Esophagus muscularis mucosa (tissue), 4 donors: ENCODE results near the gene ZMYM4. TPM values are rescaled to one million over a fixed set of nuclear protein-coding genes. Genes with fewer than 3 reads are reported as not detected.

Source experiments
- DNase-seq: peaks from one replicate; pipeline ENCODE4 v3.0.0-alpha.2; 2017; ENCODE audit errors: extremely low spot score
- H3K27ac ChIP-seq, 4 donors: fragments of 200-600 bp; sonication (generic); replicated peaks in 1 of 4; 1 replicate in 3 of 4; 2 replicates in 1 of 4; pipeline ENCODE4 v1.5.1; 2016 to 2019; ENCODE audit warnings: mild to moderate bottlenecking in 1 of 4
- H3K27me3 ChIP-seq, 4 donors: fragments of 200-600 bp; sonication (generic); one replicate each; pipeline versions ENCODE4 v1.5.1 to v1.6.0; 2016 to 2019
- H3K36me3 ChIP-seq, 4 donors: fragments of 200-600 bp; sonication (generic); one replicate each; pipeline ENCODE4 v1.5.1; 2016 to 2019
- H3K4me1 ChIP-seq, 4 donors: fragments of 200-600 bp; sonication (generic); one replicate each; pipeline ENCODE4 v1.5.1; 2016 to 2019
- H3K4me3 ChIP-seq, 4 donors: fragments of 200-600 bp; sonication (generic); 1 replicate in 2 of 4; 2 replicates in 2 of 4; pipeline ENCODE4 v1.5.1; 2016 to 2019; ENCODE audit warnings: mild to moderate bottlenecking in 4 of 4, moderate library complexity in 1 of 4
- H3K9me3 ChIP-seq, 4 donors: fragments of 200-600 bp; sonication (generic); 1 replicate in 3 of 4; 2 replicates in 1 of 4; pipeline ENCODE4 v1.5.1; 2016 to 2019
- EP300 ChIP-seq: sonication (generic); formaldehyde crosslinking; IDR thresholded peaks from one replicate; pipeline ENCODE4 v1.6.1; 2017; ENCODE audit warnings: antibody characterized with exemption
- POLR2A ChIP-seq: fragments of 450-650 bp; IDR thresholded peaks from one replicate; pipeline ENCODE4 v1.6.1; 2017; ENCODE audit warnings: antibody characterized with exemption, moderate library complexity, mild to moderate bottlenecking, low read depth
- POLR2AphosphoS5 ChIP-seq, 2 donors: sonication (generic); formaldehyde crosslinking; IDR thresholded peaks; one replicate each; pipeline ENCODE4 v1.6.1; 2017; ENCODE audit warnings: antibody characterized with exemption in 2 of 2
- WGBS: methylation state at CpG from one replicate; pipeline ENCODE4 v1.1.5; 2018; 5-methylcytosine and 5-hydroxymethylcytosine counted together
- intact Hi-C: fragments of 100-400 bp; cut with DNase I; formaldehyde crosslinking; loops from one replicate; pipeline ENCODE4 v1.15.1; 2023
- total RNA-seq, 4 donors: library from RNA; depleted of rRNA; stranded (reverse); fragments of >200 nt; gene quantifications; one replicate each; pipeline versions ENCODE4 v1.1.0 to v1.2.1, GENCODE V29; 2016
- TF ChIP-seq, protein P1 (sequence below), 3 experiments: fragments of 200-600 bp in 2 of 3; fragments of 450-650 bp in 1 of 3; sonication (generic) in 2 of 3; IDR thresholded peaks; one replicate each; pipeline ENCODE4 v1.5.1; 2017 to 2019; ENCODE audit warnings: antibody characterized with exemption in 3 of 3, mild to moderate bottlenecking in 2 of 3, moderate library complexity in 1 of 3

ZMYM4 gene
- total RNA-seq, 4 donors from 2014 or later: 24.6 to 32.0 (median 27.3) TPM

- DNase-seq: peak; percentile 94
- 0% methylated on average over 3 of the region's 3 CpGs for WGBS
- Histone ChIP-seq H3K27me3 (no peaks in the 10 kb centered on the region), H3K36me3 (peaks cover 29 to 78% (median 58%) of the 10 kb centered on the region in 4 donors), H3K9me3 (no peaks in the 10 kb centered on the region), H3K27ac (peak overlapping the region in 3 of 4 donors; percentile 35 to 56 (median 38)), H3K4me3 (no peak overlapping the region), H3K4me1 (peaks cover 27 to 43% (median 35%) of the 10 kb centered on the region in 4 donors)
- intact Hi-C loops: loop anchor here (2.0 kb wide), 2 partner anchors 114 to 276 kb away; no protein-coding TSS in a partner anchor
- TF ChIP-seq, protein P1, sequence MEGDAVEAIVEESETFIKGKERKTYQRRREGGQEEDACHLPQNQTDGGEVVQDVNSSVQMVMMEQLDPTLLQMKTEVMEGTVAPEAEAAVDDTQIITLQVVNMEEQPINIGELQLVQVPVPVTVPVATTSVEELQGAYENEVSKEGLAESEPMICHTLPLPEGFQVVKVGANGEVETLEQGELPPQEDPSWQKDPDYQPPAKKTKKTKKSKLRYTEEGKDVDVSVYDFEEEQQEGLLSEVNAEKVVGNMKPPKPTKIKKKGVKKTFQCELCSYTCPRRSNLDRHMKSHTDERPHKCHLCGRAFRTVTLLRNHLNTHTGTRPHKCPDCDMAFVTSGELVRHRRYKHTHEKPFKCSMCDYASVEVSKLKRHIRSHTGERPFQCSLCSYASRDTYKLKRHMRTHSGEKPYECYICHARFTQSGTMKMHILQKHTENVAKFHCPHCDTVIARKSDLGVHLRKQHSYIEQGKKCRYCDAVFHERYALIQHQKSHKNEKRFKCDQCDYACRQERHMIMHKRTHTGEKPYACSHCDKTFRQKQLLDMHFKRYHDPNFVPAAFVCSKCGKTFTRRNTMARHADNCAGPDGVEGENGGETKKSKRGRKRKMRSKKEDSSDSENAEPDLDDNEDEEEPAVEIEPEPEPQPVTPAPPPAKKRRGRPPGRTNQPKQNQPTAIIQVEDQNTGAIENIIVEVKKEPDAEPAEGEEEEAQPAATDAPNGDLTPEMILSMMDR (IDR thresholded peaks at IDR 0.05): peak; percentile 75 to 91 (median 91)
- TF ChIP-seq EP300 (no peak), POLR2AphosphoS5 (IDR thresholded peaks at IDR 0.05) (no peak)
These were observed 182.6 kb downstream of the ZMYM4 start for GRCh38 chr1:35451125-35451528.

DNA sequence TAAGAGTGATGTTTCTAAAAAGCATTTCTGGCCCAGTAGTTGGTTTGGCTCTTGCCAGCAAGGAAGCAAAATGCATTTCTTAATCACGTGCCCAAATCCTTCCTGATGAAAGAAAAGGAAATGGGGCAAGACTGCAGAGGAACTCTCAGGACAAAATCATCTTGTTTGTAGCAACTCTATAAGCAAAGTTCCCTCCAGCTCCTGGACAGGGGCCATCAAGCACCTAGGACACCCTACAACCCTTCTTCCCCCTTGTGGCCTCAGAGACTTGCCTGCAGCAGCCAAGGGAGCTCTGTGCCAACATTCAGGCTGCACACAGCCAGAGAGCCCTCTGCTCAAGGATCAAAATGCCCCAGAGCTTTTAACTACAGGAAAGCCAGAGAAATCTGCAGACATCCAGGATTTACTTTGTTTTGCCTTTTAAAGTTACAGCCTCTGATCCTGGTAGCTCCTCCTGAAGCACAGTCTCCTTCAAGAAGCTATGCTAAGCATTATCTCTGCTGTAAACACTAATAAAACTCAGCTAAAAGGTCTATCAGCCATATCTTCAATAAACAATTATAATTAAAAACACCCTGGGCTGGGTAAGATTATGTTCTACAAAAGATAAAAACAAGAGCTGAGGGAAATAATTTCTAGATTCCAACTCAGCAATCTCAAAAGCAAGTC is 183.7 kb downstream of the ZMYM4 start:
- 0% methylated on average over 1 of the region's 1 CpG for WGBS
- intact Hi-C loops: no loop called here
- H3K4me1 ChIP-seq: peaks cover 27 to 43% (median 35%) of the 10 kb centered on the region in 4 donors
- no peaks in the 10 kb centered on the region for H3K27me3 ChIP-seq
- H3K27ac ChIP-seq: peak overlapping the region; percentile 38 to 60 (median 48)
- TF ChIP-seq, protein P1 (IDR thresholded peaks at IDR 0.05): peak in 1 of 3 experiments; percentile 11
- TF ChIP-seq POLR2A (no peak), POLR2AphosphoS5 (IDR thresholded peaks at IDR 0.05) (peak; percentile 19 to 29)
- H3K4me3 ChIP-seq: no peak overlapping the region
- no peaks in the 10 kb centered on the region for H3K9me3 ChIP-seq
- H3K36me3 ChIP-seq: peaks cover 23 to 76% (median 54%) of the 10 kb centered on the region in 4 donors
- DNase-seq: no peak

DNA sequence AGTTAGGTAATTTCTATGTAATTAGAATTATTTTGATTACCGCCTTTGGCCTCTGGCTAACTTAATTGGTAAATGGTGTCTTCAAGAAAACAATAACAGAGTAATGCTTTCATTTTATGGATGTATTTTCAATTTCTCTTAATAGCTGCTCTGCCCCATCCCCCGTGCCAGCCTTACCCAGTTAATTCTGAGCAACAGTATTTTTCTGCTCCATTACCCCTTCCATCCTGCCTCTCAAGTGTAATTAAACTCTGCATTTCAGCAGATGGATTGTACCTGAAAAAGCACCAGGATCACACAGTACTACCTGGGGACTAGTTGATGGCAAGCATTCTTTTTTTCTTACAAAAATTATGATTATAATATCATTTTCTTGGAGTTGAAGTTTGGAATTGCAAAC is 184.5 kb downstream of the ZMYM4 start:
- no peak for DNase-seq
- H3K27ac ChIP-seq: peak overlapping the region in 1 of 4 donors; percentile 41
- no peak overlapping the region for H3K4me3 ChIP-seq
- peaks cover 23 to 71% (median 48%) of the 10 kb centered on the region in 4 donors for H3K36me3 ChIP-seq
- peaks cover 27 to 43% (median 35%) of the 10 kb centered on the region in 4 donors for H3K4me1 ChIP-seq
- no peaks in the 10 kb centered on the region for H3K27me3 ChIP-seq
- intact Hi-C loops: no loop called here
- H3K9me3 ChIP-seq: no peaks in the 10 kb centered on the region
- no peak for TF ChIP-seq POLR2A
- 93% methylated on average over 2 of the region's 2 CpGs for WGBS

DNA sequence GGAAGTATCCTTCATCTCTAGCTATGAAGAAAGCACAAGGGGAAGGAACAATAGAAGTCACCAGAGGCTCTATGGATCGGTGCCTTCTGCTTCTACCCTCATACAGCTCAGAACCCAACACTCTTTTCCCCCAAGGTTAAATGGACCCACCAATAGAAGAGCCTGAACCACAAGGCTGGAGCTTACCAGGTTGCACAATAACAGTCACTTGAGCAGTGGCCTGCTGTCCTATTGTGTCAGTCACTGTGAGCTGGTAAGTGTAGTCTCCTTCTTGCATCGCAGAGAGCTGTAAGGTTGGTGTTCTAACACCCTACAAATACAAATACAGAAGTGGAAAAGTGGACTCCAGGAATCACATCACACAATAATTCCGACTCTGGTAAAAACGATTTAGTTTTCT is 185.7 kb downstream of the ZMYM4 start:
- Histone ChIP-seq H3K27ac (peak overlapping the region in 1 of 4 donors; percentile 32), H3K4me1 (peaks cover 27 to 43% (median 35%) of the 10 kb centered on the region in 4 donors), H3K4me3 (no peak overlapping the region), H3K27me3 (no peaks in the 10 kb centered on the region), H3K36me3 (peaks cover 18 to 71% (median 40%) of the 10 kb centered on the region in 4 donors), H3K9me3 (no peaks in the 10 kb centered on the region)
- intact Hi-C loops: no loop called here
- TF ChIP-seq POLR2A (no peak), POLR2AphosphoS5 (IDR thresholded peaks at IDR 0.05) (no peak), EP300 (no peak)
- TF ChIP-seq, protein P1 (IDR thresholded peaks at IDR 0.05): no peak
- no peak for DNase-seq
- 98% methylated on average over 4 of the region's 4 CpGs for WGBS

GRCh38 chr1:35454616-35455015 is 186.1 kb downstream of the ZMYM4 start:
- intact Hi-C loops: no loop called here
- no peak overlapping the region for H3K4me3 ChIP-seq
- peaks cover 14 to 71% (median 38%) of the 10 kb centered on the region in 4 donors for H3K36me3 ChIP-seq
- no peak for DNase-seq
- peak overlapping the region in 2 of 4 donors; percentile 32 to 35 for H3K27ac ChIP-seq
- 53% methylated on average over 1 of the region's 1 CpG for WGBS
- peaks cover 27 to 43% (median 35%) of the 10 kb centered on the region in 4 donors for H3K4me1 ChIP-seq
- no peaks in the 10 kb centered on the region for H3K9me3 ChIP-seq
- no peak for TF ChIP-seq POLR2AphosphoS5 (IDR thresholded peaks at IDR 0.05)
- TF ChIP-seq, protein P1 (IDR thresholded peaks at IDR 0.05): no peak
- no peak for TF ChIP-seq POLR2A
- TF ChIP-seq EP300: no peak
- H3K27me3 ChIP-seq: no peaks in the 10 kb centered on the region
